ENCODE measurements around the gene UCP2.

Gene UCP2

DNA sequence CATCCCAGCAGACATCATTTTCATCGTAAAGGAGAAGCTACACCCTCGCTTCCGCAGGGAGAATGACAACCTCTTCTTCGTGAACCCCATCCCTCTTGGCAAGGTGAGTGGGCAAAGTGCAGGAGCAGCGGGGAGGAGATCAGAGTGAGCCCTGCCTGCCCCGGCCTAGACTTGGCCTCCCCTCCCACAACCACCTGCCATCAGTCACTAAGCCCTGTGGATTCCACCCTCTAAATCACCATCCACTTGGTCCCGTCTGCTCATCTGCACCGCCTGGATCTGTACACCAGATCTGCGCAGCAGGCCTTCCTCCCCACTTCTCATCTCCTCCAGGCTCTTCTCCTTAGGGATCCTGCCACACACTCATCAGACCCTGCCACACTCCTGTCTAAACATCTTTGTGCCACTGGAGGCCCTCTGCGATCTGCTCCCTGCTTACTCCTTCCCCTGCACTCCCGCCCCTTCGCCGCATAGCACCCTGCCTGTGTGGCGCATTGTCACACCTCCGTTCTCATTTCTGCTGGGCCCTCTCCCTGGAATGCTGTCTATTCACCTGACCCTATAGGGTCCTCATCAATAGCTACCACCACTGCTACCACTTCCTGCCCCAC is 14.2 kb downstream of the UCP2 start:
- no peak for DNase-seq

DNA sequence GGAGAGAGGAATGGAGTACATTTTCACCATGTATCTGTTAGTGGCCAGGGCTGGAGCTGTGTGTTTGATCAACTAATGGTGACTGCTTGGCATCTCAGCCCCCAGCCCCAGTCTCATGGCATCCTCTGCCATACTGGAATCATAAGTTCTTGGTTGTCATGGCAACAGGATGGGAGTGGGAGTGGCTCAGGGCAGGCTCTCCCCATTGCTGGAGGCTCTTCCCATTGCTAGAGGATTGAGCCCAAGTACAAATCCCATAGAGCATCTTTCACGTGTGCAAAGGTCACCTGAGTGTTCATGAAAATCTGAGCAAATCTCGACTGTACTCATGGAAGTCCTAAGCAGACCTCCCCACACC is 16.9 kb downstream of the UCP2 start:
- no peak for DNase-seq

DNA sequence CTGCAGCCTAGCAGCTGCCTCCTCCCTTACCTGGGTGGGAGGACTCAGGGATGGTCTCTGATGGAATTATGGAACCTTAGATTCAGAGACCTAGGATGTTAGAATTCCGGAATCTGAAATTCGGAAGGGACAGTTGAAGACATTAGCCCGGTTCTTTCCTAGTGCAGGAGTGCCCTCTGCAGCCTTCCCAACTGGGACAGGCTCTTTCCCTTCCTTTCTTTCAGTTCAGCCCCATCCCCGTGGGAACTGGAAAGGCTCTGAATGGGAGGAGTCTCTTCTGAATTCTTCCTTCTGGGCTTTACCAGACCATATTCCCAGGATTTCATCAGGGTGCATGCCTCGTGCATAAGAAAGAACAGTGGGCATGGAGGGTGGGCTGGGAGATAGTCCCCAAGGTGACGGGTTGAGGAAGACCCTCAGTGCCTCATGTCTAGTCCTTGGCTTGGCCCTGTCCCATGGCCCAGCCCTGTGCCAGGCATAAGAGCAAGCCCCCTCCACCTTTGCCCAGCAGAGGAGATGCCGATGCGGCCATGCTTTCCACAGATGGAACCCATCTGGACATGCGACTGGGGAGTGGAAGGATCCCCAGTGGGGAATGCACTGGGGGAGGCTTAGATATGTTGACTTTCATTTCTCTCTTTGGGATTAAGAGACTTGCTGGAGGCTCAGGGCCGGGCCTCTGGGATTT is 17.4 kb downstream of the UCP2 start:
- DNase-seq = no peak

DNA sequence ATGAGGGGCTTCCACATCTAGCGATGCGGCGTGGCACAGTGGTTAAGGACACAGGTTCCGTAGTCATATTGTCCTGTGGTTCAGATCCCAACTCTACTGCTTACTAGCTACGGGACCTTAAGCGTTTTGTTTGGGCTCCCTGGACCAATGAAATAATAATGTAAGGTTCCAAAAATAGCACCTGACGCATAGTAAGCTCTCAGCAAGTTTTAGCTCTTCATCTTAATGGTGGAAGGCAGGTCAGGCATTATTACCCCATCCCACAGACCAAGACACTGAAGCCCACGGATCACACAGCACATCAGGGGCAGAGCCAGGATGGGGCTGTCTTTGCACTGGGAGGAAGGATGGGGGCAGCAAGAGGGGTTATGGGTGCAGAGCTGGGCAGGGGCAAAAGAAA is 18.8 kb downstream of the UCP2 start:
- no peak for DNase-seq

DNA sequence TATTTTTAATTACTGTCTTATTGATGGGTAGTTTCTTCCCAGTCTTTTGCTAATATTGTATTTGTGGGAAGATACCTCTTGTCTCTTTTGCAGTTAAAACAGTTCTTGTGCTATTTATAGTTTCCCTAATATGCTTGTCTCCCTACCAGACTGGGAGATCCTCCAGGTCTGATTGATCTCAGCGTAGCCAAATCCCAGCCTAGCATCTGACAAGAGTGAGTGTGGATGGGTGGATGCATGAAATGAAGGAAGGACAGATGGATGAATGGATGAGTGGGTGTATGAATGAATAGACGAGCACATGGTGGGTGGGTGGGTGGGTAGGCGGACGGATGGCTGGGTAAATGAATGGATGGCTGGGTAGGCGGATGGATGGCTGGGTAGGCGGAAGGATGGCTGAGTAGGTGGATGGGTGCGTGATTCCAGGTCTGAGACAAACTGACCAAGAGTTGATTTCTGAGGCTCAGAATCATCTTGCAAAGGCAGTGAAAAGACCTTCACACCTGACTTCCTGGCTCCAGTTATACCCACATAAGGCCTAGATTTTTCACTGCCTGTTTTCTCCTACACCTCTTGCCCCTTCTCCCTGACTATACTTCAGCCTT is 20.4 kb downstream of the UCP2 start:
- DNase-seq = no peak

DNA sequence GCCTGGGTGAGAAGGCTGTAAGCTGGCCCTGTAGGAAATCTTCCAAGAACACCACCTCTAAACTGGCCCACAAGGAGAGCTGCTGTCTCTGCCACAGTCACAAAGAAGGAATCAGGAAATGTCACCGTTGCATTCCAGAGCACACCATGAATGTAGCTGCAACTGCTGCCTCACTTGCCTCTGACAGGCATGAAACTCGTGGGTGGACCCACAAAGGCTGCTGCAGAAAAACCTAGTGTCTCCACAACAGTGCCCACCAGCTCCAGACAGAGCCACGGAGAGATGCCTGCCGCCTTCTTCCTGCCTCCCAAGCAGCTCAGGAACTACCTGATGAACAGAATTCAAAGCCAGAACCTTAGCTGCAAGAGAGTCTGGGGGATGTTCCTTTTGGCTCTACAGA is 21.3 kb downstream of the UCP2 start:
- DNase-seq = no peak

DNA sequence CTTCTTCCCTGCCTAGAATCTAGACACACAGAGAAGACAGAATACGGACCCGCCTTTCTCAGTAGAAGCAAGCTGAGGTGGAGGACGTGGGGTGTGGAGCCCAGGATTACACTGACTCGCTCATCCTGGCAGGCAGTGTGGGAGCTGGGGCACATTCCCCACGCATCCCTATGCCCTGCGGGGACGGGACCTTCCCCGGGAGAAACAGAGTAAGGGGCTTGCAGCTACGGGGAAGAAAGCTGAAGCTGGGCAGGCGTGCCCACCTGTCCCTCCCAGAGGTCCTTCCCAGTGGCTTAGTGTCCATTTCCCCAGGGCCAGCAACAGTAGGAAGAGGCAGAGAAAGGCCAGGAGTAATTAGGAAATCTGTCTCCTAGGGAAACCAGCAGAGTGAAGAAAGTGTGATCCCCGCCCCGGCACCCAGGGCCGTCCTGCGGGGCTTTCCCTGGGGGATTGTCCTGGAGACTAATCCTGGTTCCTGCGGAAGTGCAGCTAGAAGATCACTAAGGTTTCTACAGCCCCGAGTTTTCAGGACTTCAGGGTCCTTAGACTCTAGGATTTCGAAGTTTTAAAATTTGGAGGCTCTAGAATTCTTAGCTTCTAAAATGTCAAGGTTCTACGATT is 24.0 kb downstream of the UCP2 start:
- DNase-seq = no peak

DNA sequence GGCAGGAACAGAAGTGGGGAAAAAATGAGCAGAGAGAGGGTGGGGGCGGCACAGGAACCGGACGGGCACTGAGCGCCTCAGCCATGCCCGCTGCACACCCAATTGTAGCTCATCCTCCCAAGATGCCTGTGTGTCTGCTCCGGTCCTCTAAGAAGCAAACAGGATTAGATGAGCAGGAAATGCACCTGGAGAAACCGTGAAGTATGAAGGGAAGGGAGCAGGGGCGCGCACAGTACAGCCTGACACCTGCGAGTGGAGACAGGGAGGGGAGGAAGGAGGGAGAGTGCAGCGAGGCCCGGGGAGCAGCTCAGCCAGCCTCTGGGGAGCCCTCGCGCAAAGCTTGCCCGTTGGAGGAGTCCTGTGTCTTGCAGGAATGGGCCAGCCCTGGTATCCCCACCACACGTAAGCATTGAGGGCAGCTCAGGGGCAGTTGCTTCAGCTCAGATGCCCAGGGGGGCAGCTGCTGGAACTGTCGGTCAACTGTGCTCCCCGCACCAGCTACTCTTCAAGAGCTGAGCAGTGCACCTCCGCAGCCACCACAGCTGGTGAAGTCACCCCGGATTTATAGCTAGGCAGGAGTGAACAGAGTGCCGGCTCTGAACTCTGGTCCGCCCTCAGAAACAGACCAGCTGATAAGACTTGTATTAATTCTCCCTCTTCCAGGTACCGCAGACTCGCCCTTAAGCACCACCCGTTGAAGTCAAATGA is 24.8 kb downstream of the UCP2 start:
- no peak for DNase-seq

DNA sequence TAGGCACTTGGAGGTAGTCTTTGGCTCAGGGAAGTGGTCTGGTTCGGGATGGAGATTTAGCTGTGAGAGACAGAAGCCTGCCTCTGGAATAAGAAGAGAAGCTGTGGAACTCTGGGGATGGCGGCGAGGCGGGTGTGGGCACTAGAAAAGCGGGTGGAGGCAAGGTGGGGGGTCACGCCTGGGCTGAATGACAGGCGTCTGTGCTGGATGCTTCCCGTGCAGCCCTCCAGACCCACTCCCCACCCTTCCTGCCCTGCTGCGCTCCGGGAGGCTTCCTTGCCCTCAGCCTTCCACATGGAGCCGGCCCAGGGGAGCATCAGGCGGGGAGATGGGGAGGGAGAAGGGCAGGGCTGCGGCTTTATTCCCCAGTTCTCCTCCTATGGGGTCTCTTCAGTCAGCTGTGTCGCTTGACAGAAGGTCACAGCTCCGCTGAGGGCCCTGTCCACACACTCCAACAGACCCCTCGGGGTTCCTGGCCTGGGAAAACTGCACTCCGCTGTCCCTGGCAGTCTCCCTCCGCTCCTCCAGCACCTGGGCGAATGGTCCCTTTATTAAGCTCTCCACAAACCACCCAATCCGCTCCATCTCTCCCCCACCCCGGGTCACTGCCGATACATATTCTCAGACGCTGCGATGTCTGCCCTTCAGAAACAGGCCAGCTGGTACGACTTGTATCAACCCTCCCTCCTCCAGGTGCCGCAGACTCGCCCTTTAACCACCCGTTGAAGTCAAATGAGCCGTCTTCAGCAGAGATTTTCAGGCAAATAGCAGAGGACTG is 25.6 kb downstream of the UCP2 start:
- no peak for DNase-seq

DNA sequence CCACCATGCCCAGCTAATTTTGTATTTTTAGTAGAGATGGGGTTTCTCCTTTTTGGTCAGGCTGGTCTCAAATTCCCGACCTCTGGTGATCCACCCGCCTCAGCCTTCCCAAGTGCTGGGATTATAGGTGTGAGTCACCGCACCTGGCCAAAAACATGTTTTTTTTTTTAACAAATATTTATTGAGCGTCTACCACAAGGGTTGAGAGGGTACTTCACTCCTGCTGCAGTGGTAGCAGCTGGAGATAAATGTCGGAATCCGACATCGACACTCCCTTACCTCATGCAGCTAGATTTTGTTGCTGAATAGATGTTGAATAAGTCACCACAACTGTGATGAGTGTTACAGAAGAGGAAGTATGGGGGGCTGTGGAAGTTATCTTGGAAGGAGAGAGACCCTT is 30.8 kb downstream of the UCP2 start:
- DNase-seq = no peak

DNA sequence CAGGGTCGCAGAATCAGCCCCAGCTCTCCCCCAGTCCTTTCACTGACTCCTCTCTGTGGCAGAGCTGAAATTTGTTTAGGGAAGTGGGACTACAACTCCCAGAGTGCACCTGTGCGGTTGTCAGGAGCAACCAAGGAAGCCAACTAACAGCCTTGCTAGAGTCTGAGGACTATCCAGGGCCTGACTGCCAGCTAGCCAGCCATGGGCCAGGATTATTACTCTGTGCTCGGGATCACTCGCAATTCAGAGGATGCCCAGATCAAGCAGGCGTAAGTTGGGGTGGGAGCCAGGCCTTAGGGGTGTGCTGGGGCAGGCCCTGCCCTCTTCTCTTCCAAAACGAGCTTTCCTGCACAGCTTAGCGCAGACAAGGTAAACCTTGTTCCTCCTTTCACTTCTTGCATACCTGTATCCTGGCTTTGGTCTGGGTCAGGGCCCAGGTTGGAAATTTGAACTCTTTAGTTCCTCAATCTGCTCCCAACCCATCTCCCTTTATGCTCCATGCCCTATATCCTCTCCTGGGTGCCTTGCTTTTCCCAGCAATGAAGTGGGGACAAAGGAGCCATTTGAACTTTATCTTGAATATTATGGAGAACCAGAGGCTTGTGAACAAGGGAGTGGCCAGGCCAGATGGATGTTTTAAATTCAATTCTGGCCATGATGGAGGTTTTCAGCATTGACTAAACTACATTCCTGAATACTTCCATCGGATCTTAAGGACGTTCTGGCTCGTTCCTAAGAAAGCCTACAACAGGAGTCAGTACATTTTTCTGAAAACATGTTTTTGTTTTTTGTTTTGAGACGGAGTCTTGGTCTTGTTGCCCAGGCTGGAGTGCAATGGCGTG is 31.6 kb downstream of the UCP2 start, which contains the start of gene DNAJB13:
Gene DNAJB13, plus strand, starts transcription at position 158 of the 842 bp plus-strand sequence. Its CDS starts 44 bp downstream, at position 202.
- peak; percentile 45 to 63 (median 59) for DNase-seq

DNA sequence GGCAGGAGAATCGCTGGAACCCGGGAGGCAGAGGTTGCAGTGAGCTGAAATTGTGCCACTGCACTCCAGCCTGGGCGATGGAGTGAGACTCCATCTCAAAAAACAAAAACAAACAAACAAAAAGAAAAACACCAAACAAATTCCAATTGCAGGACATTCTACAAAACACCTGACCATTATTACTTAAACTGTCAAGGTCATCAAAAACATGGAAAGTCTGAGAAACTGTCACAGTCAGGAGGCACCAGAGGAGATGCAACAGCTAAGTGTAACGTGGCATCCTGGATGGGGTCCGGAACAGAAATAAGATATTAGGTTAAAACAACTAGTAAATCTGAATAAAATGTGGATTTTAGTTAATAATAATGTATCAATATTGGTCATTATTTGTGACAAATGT is 32.7 kb downstream of the UCP2 start:
- DNase-seq = no peak

DNA sequence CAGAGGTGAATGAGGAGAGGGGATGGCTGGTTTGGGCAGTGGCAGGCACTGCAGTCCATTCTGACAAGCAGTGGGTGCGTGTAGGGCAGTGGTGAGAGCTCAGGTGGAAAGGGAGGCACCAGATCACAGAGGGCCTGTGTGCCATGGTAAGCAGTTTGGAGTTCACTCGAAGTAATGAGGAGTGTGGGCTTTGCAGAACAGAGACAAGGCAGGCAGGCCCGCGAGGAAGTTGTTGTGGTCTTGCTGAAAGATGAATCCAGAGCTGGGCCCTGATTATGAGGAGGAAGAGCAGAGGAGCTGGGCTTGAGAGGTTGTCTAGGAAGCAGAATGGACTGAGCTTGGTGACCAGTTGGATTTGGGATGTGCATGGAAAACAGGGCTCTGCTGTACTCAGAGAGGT is 33.4 kb downstream of the UCP2 start:
- DNase-seq = no peak

DNA sequence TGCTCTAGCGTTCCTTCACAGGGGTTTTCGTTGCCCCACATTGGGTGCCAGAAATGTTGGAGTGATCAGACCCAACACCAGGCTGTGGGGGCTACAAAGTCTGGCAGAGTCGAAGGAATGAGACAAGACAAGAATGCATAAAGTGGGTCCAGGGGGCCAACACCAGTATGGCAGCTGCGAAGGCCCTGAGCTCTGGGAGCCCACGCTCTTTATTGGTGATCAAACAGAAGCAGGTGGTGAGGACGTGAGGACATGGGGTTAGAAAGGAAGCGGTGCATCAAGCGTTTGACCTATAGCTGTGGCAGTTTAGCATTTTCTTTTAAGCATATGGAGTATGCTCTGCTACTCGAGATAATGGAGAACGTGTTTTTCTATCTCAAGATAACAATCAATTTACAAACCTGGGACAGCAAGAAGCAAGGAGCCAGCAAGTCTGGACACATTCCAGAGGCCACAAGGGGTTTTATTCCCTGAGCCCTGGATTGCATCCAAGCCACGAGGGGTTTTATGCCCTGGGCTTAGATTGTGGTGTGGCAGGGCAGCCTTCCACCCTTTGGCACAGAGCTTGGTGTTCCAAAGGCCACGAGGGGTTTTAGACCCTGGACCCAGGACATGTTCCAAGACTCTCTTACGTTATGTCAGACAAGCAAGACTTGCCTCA is 35.7 kb downstream of the UCP2 start:
- no peak for DNase-seq

DNA sequence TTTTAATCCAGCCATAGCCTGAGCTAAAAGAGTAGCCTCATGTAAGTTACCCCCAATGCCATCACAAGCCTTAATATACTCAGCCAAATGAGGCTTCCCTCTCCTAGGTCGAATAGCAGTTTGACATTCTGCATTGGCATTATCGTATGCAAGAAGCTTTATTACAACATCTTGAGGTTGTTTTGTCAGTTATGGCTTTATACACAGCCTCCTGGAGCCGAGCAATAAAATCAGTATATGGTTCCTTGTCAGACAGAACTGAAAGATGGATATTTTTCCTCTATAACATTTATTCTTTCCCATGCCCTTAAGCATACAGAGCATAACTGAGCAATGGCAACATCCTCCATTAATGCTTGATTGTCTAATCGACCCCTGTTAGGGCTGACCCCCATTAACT is 37.2 kb downstream of the UCP2 start:
- DNase-seq = no peak

DNA sequence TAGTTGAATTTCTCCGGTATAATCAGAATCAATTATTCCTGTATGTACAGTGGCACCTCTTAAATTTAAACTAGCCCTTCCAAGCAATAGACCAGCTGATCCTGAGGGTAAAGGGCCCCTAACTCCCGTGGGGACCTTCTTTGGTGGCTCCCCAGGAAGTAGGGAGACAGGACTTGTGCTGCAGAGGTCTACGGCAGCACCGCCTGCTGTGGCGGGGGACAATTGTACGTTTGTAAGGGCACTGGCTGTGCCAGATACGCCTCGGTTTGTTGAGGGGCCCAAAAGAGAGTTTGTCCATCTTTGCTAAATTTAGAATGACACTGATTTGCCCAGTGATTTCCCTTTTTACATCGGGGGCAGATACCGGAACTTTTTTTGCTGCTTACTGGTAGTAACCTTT is 37.7 kb downstream of the UCP2 start:
- DNase-seq = no peak

DNA sequence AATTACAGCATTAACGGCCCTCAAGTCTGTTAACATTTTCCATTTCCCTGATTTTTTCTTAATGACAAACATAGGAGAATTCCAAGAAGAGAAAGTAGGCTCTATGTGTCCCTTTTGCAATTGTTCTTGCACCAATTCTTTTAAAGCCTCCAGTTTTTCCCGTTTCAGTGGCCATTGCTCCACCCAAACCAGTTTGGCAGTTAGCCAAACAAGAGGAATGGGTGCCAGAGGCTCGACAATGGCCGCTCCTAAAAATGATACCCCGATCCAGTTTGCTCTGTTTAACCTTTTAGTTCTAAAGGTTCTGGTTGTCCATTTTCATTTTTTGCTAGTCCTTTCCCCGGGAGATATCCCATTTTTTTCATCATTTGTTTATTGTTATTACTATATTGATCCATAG is 38.6 kb downstream of the UCP2 start:
- DNase-seq = no peak

DNA sequence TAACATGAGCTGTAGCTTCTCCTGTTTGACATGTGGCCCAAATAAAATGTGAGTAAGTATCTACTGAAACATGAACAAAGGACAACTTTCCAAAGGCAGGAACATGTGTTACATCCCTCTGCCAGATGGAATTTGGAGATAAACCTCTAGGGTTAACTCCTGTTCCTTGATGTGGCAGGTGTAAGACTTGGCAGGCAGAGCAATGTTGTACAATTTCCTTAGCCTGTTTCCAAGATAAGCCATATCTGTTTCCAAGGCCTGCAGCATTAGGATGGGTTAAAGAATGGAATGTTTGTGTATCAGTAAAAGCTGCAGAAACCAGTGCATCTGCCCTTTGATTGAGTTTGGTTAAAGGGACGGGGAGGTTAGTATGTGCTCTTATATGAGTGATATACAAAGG is 40.6 kb downstream of the UCP2 start:
- DNase-seq = no peak

DNA sequence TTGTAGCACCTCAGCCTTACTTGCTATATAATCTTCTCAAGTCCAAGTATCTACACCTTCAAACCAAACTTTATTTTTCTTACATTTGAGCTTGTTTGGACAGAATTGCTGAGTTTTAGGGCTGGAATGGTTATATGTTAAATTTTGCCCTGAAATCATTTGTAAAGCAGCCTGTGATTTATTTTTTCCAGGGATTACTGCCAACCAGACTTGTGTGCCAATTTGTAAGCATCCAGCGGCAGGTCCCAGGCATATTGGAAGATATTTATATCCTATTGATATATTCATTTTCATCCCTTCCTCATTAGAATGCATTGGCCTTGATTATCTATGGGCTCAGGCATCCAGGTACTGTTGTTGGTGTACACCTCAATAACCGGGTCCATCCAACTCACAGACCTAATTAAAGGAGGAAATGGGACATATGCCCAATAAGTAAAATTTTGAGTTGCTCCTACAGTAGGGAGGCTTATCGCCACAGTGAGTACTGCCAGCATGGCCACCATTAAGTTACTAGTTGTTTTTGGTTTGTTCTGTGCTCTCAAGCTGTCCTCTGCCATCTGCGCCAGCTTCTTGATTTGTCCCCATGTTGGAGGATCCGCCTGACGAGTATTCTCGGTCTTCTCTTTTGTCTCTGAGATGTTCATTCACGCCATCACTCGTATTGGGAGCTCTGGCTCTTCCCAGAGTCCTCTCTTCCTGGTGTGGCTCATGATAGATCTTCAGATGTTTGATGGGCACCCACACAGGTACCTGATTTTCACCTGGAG is 41.7 kb downstream of the UCP2 start:
- no peak for DNase-seq

DNA sequence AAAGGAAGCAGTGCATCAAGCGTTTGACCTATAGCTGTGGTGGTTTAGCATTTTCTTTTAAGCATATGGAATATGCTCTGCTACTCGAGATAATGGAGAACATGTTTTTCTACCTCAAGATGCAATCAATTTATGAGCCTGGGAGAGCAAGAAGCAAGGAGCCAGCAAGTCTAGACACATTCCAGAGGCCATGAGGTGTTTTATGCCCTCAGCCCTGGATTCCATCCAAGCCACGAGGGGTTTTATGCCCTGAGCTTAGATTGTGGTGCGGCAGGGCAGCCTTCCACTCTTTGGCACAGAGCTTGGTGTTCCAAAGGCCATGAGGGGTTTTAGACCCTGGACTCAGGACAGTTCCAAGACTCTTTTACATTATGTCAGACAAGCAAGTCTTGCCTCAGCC is 43.5 kb downstream of the UCP2 start:
- DNase-seq = no peak

Measured in suppressor macrophage treated with lipopolysaccharide for 1 hour (primary cell).